NB4 (cell line): ENCODE results near the gene AGPS.

Experiments used
- POLR2A ChIP-seq: IDR thresholded peaks from 2 replicates; pipeline ENCODE4 v1.6.1; 2011; ENCODE audit warnings: mild to moderate bottlenecking; ENCODE audit not compliant: insufficient read length; ENCODE audit errors: extremely low read depth
- TF ChIP-seq, protein P1 (sequence below): IDR thresholded peaks from one replicate; pipeline ENCODE4 v1.5.1; 2012; ENCODE audit warnings: low read depth, low read length

GRCh38 chr2:177535958-177536504, 143.5 kb downstream of the AGPS start:
- TF ChIP-seq, protein P1, sequence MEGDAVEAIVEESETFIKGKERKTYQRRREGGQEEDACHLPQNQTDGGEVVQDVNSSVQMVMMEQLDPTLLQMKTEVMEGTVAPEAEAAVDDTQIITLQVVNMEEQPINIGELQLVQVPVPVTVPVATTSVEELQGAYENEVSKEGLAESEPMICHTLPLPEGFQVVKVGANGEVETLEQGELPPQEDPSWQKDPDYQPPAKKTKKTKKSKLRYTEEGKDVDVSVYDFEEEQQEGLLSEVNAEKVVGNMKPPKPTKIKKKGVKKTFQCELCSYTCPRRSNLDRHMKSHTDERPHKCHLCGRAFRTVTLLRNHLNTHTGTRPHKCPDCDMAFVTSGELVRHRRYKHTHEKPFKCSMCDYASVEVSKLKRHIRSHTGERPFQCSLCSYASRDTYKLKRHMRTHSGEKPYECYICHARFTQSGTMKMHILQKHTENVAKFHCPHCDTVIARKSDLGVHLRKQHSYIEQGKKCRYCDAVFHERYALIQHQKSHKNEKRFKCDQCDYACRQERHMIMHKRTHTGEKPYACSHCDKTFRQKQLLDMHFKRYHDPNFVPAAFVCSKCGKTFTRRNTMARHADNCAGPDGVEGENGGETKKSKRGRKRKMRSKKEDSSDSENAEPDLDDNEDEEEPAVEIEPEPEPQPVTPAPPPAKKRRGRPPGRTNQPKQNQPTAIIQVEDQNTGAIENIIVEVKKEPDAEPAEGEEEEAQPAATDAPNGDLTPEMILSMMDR: no peak
- no peak for TF ChIP-seq POLR2A
